DMS114 treated with DMSO at 0.1 percent for 48 hours (cell line): ENCODE results near the gene EXOC7.

Experiments
- DNase-seq: peaks from one replicate; lab custom pipeline; 2025; ENCODE audit not compliant: unreplicated experiment; lab: John Stamatoyannopoulos, UW

Gene EXOC7

GRCh38 chr17:76138234-76138895, 34.8 kb upstream of the EXOC7 start:
- no peak for DNase-seq

GRCh38 chr17:76137351-76138233, 34.0 kb upstream of the EXOC7 start:
- DNase-seq: no peak

GRCh38 chr17:76137001-76137350, 33.4 kb upstream of the EXOC7 start:
- no peak for DNase-seq

GRCh38 chr17:76136276-76137000, 32.9 kb upstream of the EXOC7 start:
- DNase-seq: no peak

- no peak for DNase-seq
Measured at GRCh38 chr17:76135810-76136188, 32.2 kb upstream of the EXOC7 start.

- DNase-seq: no peak
Measured at GRCh38 chr17:76134911-76135809, 31.6 kb upstream of the EXOC7 start.

GRCh38 chr17:76132574-76133338, 29.2 kb upstream of the EXOC7 start:
- no peak for DNase-seq

GRCh38 chr17:76131692-76132573, 28.3 kb upstream of the EXOC7 start:
- no peak for DNase-seq

GRCh38 chr17:76131051-76131691, 27.6 kb upstream of the EXOC7 start:
- DNase-seq: no peak

- no peak for DNase-seq
Measured at GRCh38 chr17:76130473-76130872, 26.9 kb upstream of the EXOC7 start.

GRCh38 chr17:76125922-76126321, 22.3 kb upstream of the EXOC7 start:
- DNase-seq: no peak

- DNase-seq: no peak
Measured at GRCh38 chr17:76125391-76125675, 21.7 kb upstream of the EXOC7 start.

GRCh38 chr17:76124582-76125390, 21.2 kb upstream of the EXOC7 start:
- DNase-seq: no peak

GRCh38 chr17:76123749-76124581, 20.4 kb upstream of the EXOC7 start:
- DNase-seq: no peak

GRCh38 chr17:76123191-76123499, 19.6 kb upstream of the EXOC7 start:
- DNase-seq: no peak

- DNase-seq: no peak
Measured at GRCh38 chr17:76122431-76123190, 19.0 kb upstream of the EXOC7 start.
